ENCODE measurements around the gene KCNH4. TPM values are rescaled to one million over a fixed set of nuclear protein-coding genes. Genes with fewer than 3 reads are reported as not detected.
A peak's percentile ranks its signal among the peaks of the same experiment; 100 is the strongest.

KCNH4 gene
- total RNA-seq, 2 donors from 2014 or later, result 0.33 to 2.5 TPM

- DNase-seq (ENCODE audit: low spot score), result no peak
- ATAC-seq, result no peak
- Mint-ChIP-seq H3K4me1 (ENCODE audit: low read depth in 2 of 2) (peaks cover 0 to 6% of the 10 kb centered on the region in 2 donors), H3K27me3 (no peaks in the 10 kb centered on the region), H3K27ac (no peak overlapping the region), H3K9me3 (no peaks in the 10 kb centered on the region), H3K4me3 (no peak overlapping the region), H3K36me3 (peaks cover 6% of the 10 kb centered on the region)
Observed at GRCh38 chr17:42202696-42203095, 21.8 kb upstream of the KCNH4 start.

- Mint-ChIP-seq H3K4me3 (no peak overlapping the region), H3K27me3 (no peaks in the 10 kb centered on the region), H3K27ac (no peak overlapping the region), H3K36me3 (peaks cover 6% of the 10 kb centered on the region), H3K9me3 (no peaks in the 10 kb centered on the region), H3K4me1 (ENCODE audit: low read depth in 2 of 2) (peaks cover 0 to 6% of the 10 kb centered on the region in 2 donors)
- ATAC-seq (peak in 1 of 2 donors; percentile 15), DNase-seq (ENCODE audit: low spot score) (no peak)
Observed at GRCh38 chr17:42202159-42202558, 21.2 kb upstream of the KCNH4 start.

DNA sequence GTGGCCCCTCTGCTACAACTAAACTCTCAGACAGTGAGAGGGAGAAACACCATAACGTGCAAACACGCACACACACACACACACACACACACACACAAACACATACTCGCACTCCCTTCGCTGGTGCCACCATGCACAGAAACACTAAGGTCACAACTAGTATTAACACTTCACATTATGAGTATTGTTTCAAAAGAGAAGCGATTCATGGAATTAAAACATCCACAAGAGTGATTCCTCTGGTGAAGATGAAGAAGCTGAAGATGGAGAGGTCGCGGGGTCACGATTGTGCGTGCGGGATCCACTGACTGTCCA lies 20.5 kb upstream of the KCNH4 start:
- Mint-ChIP-seq H3K36me3 (peaks cover 6% of the 10 kb centered on the region), H3K9me3 (no peaks in the 10 kb centered on the region), H3K27ac (peak overlapping the region in 1 of 2 donors; percentile 9)

DNA sequence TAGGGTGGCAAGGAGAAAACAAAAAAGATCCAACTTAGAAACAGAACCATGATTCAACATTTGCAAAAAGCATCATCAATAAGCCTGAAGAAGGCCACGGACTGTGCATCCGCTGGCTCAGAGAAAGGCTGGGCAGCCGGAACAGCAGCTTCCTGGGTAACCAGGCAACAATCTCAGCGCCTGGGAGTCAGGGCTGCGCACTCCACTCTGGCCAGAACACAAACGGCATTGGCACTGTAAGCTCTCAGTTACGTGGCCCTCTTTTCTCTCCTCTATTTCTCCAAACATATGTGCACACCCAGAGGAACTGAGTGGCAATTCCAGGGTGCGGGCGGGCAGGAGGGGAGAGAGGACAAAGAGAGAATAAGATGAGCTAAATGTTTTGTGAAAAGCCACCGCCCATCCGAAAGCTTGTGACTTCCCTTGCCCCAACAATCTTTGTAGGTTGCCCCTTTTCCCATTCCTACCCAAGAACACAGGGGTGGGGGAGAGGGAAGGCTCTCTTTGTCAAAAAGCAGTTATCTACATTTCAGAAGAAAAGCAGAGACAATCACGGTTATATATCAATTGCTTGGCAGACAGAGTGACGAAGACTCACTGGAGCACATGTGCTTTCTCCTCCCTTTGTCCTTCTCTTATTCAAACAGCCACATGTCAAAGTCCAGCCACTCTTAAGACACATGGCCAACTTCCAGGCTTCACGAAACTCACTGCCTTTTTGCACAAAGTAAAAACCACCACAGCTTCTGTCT lies 19.9 kb upstream of the KCNH4 start:
- peak overlapping the region in 1 of 2 donors; percentile 9 for H3K27ac Mint-ChIP-seq
- DNase-seq (ENCODE audit: low spot score), result no peak
- peaks cover 0 to 6% of the 10 kb centered on the region in 2 donors for H3K4me1 Mint-ChIP-seq (ENCODE audit: low read depth in 2 of 2)
- no peak for ATAC-seq
- H3K4me3 Mint-ChIP-seq, result no peak overlapping the region
- no peaks in the 10 kb centered on the region for H3K27me3 Mint-ChIP-seq
- H3K36me3 Mint-ChIP-seq, result peaks cover 6% of the 10 kb centered on the region
- H3K9me3 Mint-ChIP-seq, result no peaks in the 10 kb centered on the region

More for the DNA sequence above, 20.5 kb upstream of the KCNH4 start:
- Mint-ChIP-seq H3K4me1 (ENCODE audit: low read depth in 2 of 2) (peaks cover 0 to 6% of the 10 kb centered on the region in 2 donors), H3K4me3 (no peak overlapping the region), H3K27me3 (no peaks in the 10 kb centered on the region)
- ATAC-seq, result no peak
- DNase-seq (ENCODE audit: low spot score), result no peak

DNA sequence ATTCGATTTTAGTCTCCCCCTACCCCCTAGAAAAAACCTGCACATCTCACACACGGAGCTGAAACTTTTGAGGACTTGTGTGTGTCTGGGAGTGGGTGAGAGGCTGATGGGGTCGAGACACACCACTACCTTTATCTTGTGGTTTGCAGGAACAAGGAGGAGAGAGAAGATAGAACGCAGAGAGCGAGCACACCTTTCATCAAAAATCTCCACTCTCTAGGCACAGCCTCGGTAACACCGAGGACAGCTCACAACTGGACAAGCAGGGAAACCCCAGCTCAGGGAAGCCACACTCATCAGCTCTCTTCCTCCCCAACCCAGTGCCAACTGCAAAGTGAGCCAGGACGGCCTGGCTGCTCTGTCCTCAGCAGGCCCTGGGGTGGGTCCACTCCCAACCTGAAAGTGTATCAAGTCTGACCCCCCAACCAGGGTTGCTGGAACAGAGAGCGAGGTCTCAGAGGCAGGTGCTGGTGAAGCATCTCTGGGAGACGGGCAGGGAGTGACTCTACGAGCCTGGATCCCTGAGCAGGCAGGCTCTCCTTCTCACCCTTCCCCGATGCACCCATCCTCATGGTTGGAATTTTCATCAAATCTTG lies 18.6 kb upstream of the KCNH4 start:
- ATAC-seq (no peak), DNase-seq (ENCODE audit: low spot score) (no peak)
- no peak overlapping the region for H3K27ac Mint-ChIP-seq
- no peaks in the 10 kb centered on the region for H3K27me3 Mint-ChIP-seq
- H3K9me3 Mint-ChIP-seq, result no peaks in the 10 kb centered on the region
- no peak overlapping the region for H3K4me3 Mint-ChIP-seq
- H3K36me3 Mint-ChIP-seq, result peaks cover 6% of the 10 kb centered on the region
- H3K4me1 Mint-ChIP-seq (ENCODE audit: low read depth in 2 of 2), result peaks cover 1 to 7% of the 10 kb centered on the region in 2 donors

GRCh38 chr17:42198897-42199296 lies 18.0 kb upstream of the KCNH4 start:
- H3K27me3 Mint-ChIP-seq, result no peaks in the 10 kb centered on the region

DNA sequence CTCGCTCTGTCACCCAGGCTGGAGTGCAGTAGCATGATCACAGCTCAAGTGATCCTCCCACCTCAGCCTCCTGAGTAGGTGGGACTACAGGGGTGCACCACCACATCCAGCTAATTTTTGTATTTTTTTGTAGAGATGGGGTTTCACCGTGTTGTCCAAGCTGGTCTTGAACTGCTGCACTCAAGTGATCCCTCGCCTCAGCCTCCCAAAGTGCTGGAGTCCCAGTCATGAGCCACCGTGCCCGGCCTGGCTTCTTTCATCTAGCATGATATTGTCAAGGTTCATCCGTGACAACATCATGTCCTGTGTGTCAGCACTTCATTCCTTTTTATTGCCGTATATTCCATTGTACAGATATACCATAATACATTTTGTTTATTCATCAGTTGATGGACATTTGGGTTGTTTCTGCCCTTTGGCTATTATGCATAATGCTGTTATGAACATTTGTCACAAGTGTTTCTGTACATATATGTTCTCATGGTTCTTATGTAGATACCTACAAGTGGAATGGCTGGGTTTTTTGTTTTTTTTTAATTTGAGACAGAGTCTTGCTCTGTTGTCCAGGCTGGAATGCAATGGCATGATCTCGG lies 16.7 kb upstream of the KCNH4 start:
- Mint-ChIP-seq H3K36me3 (peaks cover 6% of the 10 kb centered on the region), H3K9me3 (no peaks in the 10 kb centered on the region), H3K4me3 (no peak overlapping the region)

More at GRCh38 chr17:42198897-42199296, 18.0 kb upstream of the KCNH4 start:
- Mint-ChIP-seq H3K27ac (no peak overlapping the region), H3K4me3 (no peak overlapping the region), H3K9me3 (no peaks in the 10 kb centered on the region), H3K4me1 (ENCODE audit: low read depth in 2 of 2) (peaks cover 6 to 14% of the 10 kb centered on the region in 2 donors), H3K36me3 (peaks cover 6% of the 10 kb centered on the region)
- ATAC-seq, result no peak
- no peak for DNase-seq (ENCODE audit: low spot score)

GRCh38 chr17:42193969-42194899 lies 13.3 kb upstream of the KCNH4 start, which contains the start of gene GHDC:
GHDC (minus strand) TSS chr17:42194494; CDS start chr17:42193581, 913 bp downstream.
- peak within 1 kb of the TSS; percentile 87 to 92 for H3K27ac Mint-ChIP-seq
- H3K4me1 Mint-ChIP-seq (ENCODE audit: low read depth in 2 of 2), result peaks cover 13 to 16% of the 10 kb centered on the region in 2 donors
- peak within 1 kb of the TSS; percentile 98 for H3K4me3 Mint-ChIP-seq
- H3K36me3 Mint-ChIP-seq, result no peaks in the 10 kb centered on the region
- no peaks in the 10 kb centered on the region for H3K27me3 Mint-ChIP-seq
- no peaks in the 10 kb centered on the region for H3K9me3 Mint-ChIP-seq
- peak; percentile 83 for DNase-seq (ENCODE audit: low spot score)
- peak; percentile 93 to 97 for ATAC-seq

More for the DNA sequence above, 16.7 kb upstream of the KCNH4 start:
- H3K27ac Mint-ChIP-seq, result peak overlapping the region in 1 of 2 donors; percentile 58
- H3K4me1 Mint-ChIP-seq (ENCODE audit: low read depth in 2 of 2), result peaks cover 13 to 21% of the 10 kb centered on the region in 2 donors
- ATAC-seq, result no peak
- no peaks in the 10 kb centered on the region for H3K27me3 Mint-ChIP-seq
- DNase-seq (ENCODE audit: low spot score), result no peak

GRCh38 chr17:42193216-42193968 lies 12.4 kb upstream of the KCNH4 start:
- H3K36me3 Mint-ChIP-seq, result no peaks in the 10 kb centered on the region
- no peaks in the 10 kb centered on the region for H3K9me3 Mint-ChIP-seq
- peak overlapping the region; percentile 98 for H3K4me3 Mint-ChIP-seq
- no peaks in the 10 kb centered on the region for H3K27me3 Mint-ChIP-seq
- H3K4me1 Mint-ChIP-seq (ENCODE audit: low read depth in 2 of 2), result peaks cover 13 to 16% of the 10 kb centered on the region in 2 donors
- peak overlapping the region; percentile 87 to 92 for H3K27ac Mint-ChIP-seq
- DNase-seq (ENCODE audit: low spot score), result no peak
- ATAC-seq, result no peak

- H3K9me3 Mint-ChIP-seq, result no peaks in the 10 kb centered on the region
- no peaks in the 10 kb centered on the region for H3K36me3 Mint-ChIP-seq
- H3K4me3 Mint-ChIP-seq, result peak overlapping the region; percentile 38
- ATAC-seq (no peak), DNase-seq (ENCODE audit: low spot score) (no peak)
- no peaks in the 10 kb centered on the region for H3K27me3 Mint-ChIP-seq
- no peak overlapping the region for H3K27ac Mint-ChIP-seq
- peaks cover 13 to 16% of the 10 kb centered on the region in 2 donors for H3K4me1 Mint-ChIP-seq (ENCODE audit: low read depth in 2 of 2)
Observed at GRCh38 chr17:42192189-42193126, 11.5 kb upstream of the KCNH4 start.

GRCh38 chr17:42191275-42191608 lies 10.3 kb upstream of the KCNH4 start:
- no peak overlapping the region for H3K27ac Mint-ChIP-seq
- no peaks in the 10 kb centered on the region for H3K27me3 Mint-ChIP-seq
- DNase-seq (ENCODE audit: low spot score) (no peak), ATAC-seq (no peak)
- no peak overlapping the region for H3K4me3 Mint-ChIP-seq
- no peaks in the 10 kb centered on the region for H3K9me3 Mint-ChIP-seq
- no peaks in the 10 kb centered on the region for H3K36me3 Mint-ChIP-seq
- H3K4me1 Mint-ChIP-seq (ENCODE audit: low read depth in 2 of 2), result peaks cover 13 to 16% of the 10 kb centered on the region in 2 donors
